ENCODE measurements around the gene NDFIP1.

GRCh38 chr5:142122121-142122520 lies 13.5 kb downstream of the NDFIP1 start:
- TF ChIP-seq EZH2 (IDR thresholded peaks at IDR 0.05; ENCODE audit: borderline replicate concordance, low read depth, low read length, severe bottlenecking) (no peak), CTCF (IDR thresholded peaks at IDR 0.05; ENCODE audit: borderline replicate concordance, extremely low read depth, low read length, poor library complexity, severe bottlenecking) (no peak)
